HG03565 (cell line): ENCODE measurements around the gene OVCA2.

Source experiments
- ATAC-seq: cut with Tn5 transposase; IDR thresholded peaks from one replicate; pipeline ENCODE4 v1.9.1; 2021; ENCODE audit warnings: mild to moderate bottlenecking, moderate library complexity; ENCODE audit not compliant: unreplicated experiment

OVCA2 gene

GRCh38 chr17:2041561-2042389 is at the start of gene OVCA2:
Gene OVCA2, plus strand, starts transcription at chr17:2042022. Its CDS starts 26 bp downstream, at chr17:2042048.
- peak; percentile 89 for ATAC-seq

GRCh38 chr17:1992541-1992940 is 49.3 kb upstream of the OVCA2 start:
- ATAC-seq: no peak

- no peak for ATAC-seq
Observed at GRCh38 chr17:1994707-1995106, 47.1 kb upstream of the OVCA2 start.

DNA sequence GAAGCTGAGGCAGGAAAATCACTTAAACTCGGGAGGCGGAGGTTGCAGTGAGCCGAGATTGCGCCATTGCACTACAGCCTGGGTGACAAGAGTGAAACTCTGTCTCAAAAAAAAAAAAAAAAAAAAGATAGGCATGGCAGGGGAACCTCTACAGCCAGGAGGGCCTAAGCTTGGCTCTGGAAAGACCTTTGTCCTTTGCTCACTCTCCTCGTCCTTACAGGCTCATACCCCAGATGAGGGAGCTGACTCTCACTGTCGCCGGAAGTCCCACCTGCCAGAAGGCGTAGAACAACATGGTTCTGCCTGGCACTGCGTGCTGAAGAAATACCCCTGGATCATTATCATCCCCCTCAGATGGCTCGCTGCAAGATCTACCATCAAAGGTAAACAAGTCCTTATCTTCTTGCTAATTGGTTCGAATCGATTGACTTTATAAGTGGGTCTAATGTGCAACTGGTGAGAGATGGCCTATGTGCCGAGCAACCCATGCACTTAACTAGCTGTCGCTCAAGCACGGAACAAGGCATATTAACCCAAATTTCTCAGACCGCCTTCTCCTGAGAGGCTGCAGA is 46.4 kb upstream of the OVCA2 start:
- no peak for ATAC-seq

GRCh38 chr17:1995907-1996799 is 45.7 kb upstream of the OVCA2 start:
- ATAC-seq: no peak

DNA sequence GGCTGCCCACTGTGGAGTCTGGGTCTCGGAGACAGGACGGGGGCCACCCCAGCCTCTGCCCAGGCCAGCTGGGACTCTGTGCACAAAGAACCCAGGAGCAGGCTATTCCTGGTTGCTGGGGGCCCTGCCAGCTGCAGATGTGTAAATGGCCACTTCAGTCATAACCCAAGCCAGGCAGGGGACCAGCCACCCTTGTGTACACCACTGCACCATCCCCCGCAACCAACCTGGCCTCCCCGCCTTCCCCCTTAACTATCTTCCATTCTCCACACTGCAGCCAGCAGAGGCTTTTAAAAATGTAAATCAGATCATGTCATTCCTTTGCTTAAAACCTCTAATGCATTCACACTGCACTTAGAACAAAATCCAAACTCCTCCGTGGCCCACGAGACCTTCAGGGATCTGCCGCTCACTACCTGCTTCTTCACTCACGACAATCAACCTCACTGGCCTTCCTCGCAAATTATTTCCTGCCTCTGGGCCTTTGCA is 45.0 kb upstream of the OVCA2 start:
- no peak for ATAC-seq

GRCh38 chr17:1997289-1997926 is 44.4 kb upstream of the OVCA2 start:
- no peak for ATAC-seq

GRCh38 chr17:1997927-1998742 is 43.7 kb upstream of the OVCA2 start:
- no peak for ATAC-seq

- ATAC-seq: no peak
Observed at GRCh38 chr17:1999557-2000251, 42.1 kb upstream of the OVCA2 start.

GRCh38 chr17:2002767-2003329 is 39.0 kb upstream of the OVCA2 start:
- ATAC-seq: no peak

DNA sequence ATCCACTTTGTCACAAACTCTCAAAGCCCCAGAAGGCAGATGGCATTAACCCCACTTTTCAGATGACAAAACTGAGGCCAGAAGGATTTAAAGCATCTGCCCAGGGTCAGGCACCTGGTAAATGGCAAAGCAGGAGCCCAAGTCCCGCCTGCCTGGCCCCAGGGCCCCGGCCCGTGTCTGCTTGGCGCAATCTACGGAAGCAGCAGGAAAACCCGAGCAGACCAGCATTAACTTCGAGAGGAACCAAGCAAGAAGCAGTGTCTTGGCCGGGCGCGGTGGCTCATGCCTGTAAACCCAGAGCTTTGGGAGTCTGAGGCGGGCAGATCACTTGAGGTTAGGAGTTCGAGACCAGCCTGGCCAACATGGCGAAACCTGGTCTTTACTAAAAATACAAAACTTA is 38.3 kb upstream of the OVCA2 start:
- ATAC-seq: no peak

- no peak for ATAC-seq
Observed at GRCh38 chr17:2004435-2004952, 37.3 kb upstream of the OVCA2 start.

GRCh38 chr17:2008332-2009126 is 33.3 kb upstream of the OVCA2 start:
- ATAC-seq: no peak

DNA sequence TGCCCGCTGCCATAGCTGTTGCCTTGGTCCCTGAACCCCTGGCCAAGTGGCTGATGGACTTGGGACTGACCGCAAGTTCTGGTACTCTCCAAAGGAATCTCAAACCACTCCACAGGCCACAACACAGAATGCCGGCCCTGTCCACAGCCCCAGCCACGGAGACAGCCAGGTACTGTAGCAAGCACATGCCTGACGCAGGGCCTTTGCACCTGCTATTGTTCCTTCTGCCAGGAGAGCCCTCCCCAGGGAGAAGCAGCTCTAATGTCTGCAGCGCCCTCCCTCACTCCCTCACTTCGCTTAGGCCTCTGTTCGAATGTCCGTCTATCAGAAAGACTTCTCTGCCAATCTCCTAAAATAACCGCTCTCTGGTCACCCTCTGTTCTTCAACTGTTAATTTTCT is 32.1 kb upstream of the OVCA2 start:
- ATAC-seq: no peak

DNA sequence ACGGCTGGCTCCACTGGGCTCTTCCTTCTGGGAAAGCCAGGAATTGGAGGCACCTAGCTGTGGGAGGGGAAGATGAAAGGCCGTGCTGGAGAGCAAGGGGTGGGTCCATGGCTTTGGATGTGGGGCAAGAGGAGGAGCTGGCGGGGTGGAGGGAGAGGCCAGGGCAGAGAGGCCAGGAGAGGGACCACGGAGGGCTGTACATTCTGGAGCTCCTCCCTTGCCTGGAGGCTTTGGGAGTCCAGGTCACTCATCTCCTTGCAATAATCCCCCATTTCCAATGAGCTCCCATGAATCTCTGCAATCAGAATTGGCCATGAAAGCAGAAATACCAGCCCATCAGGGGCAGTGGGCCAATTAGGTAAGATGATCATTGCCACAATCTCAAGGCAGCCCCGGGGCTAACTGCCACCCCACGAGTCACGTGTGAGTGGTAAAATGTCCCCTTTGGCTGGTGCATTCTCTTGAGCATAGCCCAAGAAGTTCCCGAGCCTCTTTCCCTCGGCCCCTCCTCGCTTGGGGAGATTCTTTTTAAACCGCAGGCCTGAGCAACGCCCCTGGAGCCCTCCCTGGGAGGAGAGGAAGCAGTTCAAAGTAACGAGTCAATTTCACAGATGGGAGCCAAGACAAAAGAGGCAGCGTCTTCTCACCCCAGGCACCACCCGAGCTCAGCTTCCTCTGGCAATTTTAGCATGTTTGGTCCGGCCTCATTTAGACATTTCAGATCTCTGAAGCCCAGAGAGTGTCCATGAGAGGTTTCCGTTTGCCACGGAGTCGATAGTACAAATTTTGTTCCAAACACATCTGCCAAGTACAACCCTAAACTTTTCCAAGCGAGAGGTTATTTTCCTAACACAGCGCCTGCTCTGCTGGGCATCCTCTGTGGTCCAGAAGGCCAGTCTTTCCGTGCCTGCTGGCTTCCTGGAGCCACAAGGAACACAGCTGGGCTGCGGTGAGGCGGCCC is 30.1 kb upstream of the OVCA2 start:
- ATAC-seq: no peak

- ATAC-seq: no peak
Observed at GRCh38 chr17:2012499-2012898, 29.3 kb upstream of the OVCA2 start.
